ENCODE data around the gene MPV17L. TPM values are rescaled to one million over a fixed set of nuclear protein-coding genes. Genes with fewer than 3 reads are reported as not detected.

Gene MPV17L
- total RNA-seq (2022; extraction: Qiagen RNA extraction) = 3.9 to 4.6 TPM (median 4.3 TPM) in 5 replicates

DNA sequence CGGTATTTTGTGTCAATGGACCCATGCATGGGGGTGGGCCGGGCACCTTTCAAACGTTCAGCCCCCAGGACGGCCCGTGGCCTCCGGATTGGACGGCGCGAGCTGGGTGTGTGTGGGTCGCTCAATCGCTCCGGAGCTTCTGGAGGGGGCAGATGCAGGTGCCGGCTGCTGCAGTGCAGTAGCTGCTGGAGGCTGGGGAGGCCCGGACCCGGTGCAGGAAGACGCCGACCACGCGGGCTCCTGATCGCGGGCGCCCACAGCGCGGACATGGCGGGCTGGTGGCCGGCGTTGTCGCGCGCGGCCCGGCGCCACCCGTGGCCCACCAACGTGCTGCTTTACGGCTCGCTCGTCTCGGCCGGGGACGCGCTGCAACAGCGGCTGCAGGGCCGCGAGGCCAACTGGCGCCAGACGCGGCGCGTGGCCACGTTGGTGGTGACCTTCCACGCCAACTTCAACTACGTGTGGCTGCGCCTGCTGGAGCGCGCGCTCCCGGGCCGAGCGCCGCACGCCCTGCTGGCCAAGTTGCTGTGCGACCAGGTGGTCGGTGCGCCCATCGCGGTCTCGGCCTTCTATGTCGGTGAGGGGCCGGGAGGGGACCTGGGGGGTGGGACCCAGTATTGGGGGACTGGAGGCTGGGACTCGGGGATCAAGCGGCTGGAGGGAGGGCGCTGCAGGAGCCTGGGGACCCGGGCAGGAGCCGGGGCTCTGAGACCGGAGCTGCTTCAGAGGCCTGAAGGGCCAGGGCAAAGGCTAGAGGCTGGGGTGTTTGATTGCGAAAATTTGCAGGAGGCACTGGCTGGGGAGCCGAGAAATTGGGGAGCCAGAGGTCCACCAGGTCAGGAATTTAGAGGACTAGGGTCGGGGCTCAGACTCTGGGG lies at the start of gene MPV17L:
Gene MPV17L, plus strand, starts transcription at position 124 of the 878 bp plus-strand sequence. Its CDS starts 144 bp downstream, at position 268.

DNA sequence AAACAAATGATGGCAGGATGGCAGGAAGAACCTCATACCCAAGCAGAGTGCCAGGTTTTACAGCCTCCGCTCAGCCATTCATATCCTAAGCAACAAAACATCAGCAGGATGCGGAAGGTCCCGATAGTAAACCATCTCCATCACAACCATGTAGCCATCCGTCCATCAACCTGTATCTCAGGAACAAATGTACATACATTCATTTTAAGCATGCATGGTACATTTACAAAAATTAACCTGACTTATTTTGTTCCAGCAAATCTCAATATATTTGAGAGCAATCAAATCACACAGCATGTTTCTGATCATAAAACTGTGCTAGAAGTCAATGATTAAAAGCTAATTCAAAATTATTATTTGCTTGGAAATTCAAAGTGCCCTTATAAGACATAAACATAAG lies 17.4 kb upstream of the MPV17L start, which contains the start of gene NPIPA5:
Gene NPIPA5, minus strand, starts transcription at position 101 of the 400 bp plus-strand sequence. Its CDS starts 0 bp downstream, at position 101.

DNA sequence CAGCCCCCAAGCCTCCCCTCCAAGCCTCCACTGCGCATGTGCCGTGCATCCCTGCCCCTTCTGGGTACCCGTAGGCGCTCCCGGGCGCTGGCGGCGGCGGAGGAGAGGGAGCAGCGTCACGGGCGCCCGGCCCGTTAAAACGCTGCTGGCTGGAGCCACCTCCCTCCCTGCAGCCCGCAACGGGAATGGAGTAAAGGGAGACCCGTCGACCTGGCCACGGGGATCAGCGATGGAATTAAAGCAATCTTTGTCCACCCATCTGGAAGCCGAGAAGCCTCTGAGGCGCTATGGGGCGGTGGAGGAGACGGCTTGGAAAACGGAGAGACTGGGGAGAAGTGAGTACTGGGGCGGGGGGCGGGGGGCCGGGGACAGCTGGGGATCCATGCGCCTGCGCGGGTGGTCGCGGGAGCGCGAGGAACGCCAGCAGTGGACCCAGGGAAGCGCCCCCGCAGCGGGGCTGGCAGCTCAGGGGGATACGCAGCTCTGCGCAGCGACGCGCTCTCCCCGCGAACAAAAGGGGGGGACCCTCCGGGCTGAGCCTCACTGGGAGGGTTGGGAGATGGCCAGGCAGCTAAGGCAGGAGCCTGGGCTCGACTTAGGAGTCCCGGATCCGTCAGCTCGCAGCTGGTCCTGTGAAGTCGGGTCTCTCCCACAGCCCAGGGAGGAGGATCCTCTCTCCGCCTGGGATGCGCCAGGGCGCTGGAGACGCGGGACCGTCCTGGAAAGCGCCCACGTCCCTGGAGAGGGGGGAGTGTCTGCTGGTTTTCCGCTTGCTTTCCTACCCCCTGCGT lies 39.1 kb downstream of the MPV17L start, which contains the start of gene BMERB1:
Gene BMERB1, plus strand, starts transcription at position 164 of the 791 bp plus-strand sequence. Its CDS starts 66 bp downstream, at position 230.

Other genes starting within 250 kb of the MPV17L start
- gene NPIPA5, start 17.5 kb upstream of the MPV17L start, total RNA-seq (2022; extraction: Qiagen RNA extraction) = 0.29 to 4.3 TPM (median 0.54 TPM) in 5 replicates
- 70.5 to 89.2 TPM (median 80.5 TPM) in 5 replicates for gene BMERB1, start 38.8 kb downstream of the MPV17L start, total RNA-seq (2022; extraction: Qiagen RNA extraction)
- gene MARF1, start 247.4 kb downstream of the MPV17L start, total RNA-seq (2022; extraction: Qiagen RNA extraction) = 11.0 to 11.8 TPM (median 11.3 TPM) in 5 replicates

Measured in A549 treated with CORT108297 at 1 μM for 4 hours (cell line).